Measurements from ENCODE around the gene PRKCD.

Gene PRKCD

DNA sequence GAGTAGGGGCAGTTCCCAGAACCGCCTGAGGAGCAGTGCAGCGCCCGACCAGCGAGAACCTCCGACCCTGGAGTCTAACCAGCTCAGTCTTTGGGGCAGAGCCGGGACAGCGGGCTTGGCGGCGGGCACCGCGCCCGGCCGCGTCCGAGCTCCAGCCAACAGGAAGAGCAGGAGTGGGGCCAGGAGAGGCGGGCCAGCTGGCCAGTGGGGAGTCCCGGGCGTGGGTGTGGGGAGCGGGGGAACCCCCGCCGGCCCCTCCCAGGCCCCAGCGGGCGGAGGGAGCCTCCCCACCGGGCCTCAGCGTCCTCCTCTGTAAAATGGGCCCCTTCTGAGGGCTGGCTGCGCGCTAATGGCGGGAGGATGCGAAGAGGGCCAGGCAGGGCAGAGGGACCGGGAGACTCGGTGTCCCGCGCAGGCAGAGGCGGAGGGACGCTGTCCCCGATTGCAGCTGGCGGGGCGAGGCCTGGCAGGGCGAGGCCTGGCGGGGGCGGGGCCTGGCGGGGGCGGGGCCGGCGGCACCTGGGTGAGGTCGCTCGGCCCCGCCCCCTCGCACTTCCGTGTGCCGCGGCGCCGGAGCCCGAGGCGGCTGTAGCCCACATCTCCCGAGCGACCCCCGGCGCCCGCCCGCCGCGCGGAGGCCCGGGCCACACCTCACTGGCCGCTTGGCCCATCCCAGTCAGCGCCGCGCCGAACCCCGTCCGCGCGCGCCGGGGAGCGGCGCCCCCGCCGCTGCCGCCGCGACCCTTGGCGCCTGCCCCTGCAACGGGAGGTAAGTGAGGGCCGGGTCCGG is at the start of gene PRKCD:
Gene PRKCD (plus strand): TSS at position 550 of the 790 bp plus-strand sequence. CDS start 17,214 bp downstream, outside the sequence.
- peak; percentile 79 for DNase-seq
- ATAC-seq, result peak; percentile 72

DNA sequence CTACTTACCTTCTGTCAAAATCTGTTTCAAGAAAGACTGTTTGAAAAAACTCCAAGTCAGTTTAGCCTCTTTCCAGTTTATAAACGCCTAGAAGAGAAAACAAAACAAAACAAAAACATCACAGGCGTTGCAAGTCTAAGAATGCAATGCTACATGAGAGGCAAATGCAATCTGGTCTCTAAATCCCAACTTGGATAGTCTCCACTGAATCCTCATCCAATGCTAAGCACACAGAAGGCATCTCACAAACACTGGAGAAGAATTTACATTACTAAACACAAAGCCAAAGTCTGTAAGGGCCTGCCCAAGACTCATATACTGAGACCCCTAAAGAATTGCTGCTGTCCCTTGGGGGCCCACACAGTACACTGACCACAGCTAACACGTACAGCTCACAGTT is 49.2 kb upstream of the PRKCD start:
- no peak for DNase-seq
- no peak for ATAC-seq

DNA sequence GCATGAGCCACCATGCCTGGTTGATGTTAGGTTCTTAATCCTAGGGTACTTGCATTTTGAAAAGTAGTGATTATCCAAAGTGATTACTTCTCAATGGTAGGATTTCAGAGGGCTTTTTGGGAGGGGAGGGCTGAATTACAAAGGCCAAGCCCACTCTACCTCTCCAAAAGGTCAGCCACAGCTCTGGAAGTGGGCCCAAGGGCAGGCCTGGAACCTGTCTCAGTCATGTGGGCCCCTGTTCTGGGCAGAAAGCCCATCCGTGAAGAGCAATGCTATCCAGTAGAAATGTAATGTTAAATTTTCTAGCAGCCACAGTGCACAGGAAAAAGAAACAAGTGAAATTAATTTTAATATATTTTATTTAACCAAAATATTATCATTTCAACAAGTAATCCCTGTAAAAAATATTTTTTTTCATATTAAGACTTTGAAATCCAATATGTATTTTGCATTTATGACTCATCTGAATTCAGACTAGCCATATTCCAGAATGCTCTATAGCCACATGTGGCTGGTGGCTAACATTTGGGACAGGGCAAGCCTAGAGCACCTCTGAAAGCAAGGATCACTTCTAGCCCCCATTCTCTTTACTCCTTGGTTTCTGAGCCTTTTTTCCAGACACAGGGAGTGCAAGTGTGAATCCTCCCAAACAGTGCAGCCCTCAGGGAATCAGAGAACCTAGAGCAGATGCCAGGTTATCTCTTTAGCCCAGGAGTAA is 47.6 kb upstream of the PRKCD start:
- ATAC-seq, result no peak
- no peak for DNase-seq

DNA sequence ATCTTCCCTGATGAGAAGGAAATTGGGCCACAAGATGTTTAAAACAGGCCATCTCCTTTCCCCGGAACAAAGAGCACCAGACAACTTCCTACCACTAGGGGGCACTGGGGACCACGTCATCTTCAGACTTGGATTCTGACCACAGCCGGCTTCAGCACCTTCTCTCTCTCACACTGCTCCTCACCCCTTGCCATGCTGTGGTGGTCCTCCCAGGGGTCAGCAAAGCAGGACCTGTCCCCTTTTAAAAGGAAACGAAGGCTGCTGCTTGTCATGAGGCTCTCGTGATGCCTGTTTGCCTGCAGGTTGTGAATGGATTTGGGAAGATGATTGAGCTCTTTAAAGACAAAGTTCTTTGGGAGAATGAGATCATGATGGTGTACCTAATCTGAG is 47.0 kb upstream of the PRKCD start:
- DNase-seq (peak; percentile 84), ATAC-seq (peak; percentile 62)

DNA sequence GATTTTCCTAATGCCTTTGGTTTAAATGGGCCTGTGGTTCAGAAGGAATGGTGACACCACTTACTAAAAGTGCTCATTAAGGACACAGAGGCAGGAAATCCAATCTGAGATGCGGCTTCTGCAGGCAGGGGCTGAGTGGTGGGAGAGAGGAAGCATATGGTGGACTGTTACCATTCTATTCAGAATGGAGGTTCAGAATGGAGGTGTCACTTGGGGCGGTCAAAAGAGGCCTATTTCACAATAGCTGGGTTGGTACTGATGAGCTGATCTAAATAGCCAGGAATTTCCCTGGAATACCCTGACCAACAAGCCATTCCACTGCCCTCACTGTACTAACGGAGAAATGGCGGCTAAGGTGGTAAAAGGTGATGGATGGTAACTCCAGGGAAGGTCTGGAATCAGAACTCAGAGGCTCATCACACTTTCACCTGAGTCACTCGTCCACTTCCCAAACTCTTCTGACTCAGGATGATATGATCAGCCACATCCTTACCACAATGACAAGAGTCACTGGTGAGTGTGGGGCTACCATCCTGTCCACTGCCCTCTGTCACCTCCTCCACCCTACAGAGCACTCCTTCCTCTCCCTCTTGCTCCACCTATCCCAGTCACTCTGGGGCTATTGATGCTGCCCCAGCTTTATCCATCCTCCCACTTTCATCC is 46.5 kb upstream of the PRKCD start:
- peak; percentile 86 for ATAC-seq

DNA sequence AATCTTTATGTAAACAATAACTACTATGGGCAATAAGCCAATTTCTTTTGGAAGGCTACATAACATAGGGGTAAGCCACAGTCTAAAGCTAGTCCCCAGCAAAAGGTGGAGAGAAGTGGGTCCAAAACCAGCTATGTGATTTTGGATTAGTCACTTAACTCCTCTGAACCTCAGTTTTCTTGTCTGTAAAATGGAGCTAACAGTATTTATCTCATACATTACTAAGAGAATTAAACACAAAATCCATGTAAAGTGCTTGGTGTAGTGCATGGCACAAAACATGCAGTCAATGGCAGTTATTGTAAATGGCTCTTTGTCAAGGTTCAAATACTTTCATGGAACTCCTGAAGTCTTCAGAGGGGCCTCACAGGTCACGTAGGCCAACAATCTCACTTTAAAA is 44.1 kb upstream of the PRKCD start:
- ATAC-seq, result no peak
- DNase-seq, result no peak

More for the DNA sequence above, 46.5 kb upstream of the PRKCD start:
- DNase-seq, result no peak

DNA sequence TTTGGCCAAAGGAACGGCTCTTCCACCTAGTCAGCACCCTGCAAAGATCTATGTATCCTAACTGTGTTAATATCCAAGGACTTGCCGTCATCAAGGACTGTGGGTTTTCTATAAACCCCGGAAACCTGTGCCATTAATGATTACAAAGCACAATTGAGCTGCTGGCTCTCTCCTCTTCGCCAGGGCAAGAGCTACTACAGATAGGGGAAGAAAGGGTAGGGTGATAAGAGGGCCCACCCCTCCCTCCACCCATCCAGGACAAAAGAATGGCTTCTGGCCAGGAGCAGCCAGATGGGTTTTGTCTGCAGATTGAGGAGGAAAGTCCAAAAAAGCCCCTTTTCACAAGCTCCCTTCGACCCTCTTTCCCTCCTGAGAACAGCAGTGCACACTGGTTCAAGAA is 40.7 kb upstream of the PRKCD start:
- ATAC-seq (no peak), DNase-seq (no peak)

DNA sequence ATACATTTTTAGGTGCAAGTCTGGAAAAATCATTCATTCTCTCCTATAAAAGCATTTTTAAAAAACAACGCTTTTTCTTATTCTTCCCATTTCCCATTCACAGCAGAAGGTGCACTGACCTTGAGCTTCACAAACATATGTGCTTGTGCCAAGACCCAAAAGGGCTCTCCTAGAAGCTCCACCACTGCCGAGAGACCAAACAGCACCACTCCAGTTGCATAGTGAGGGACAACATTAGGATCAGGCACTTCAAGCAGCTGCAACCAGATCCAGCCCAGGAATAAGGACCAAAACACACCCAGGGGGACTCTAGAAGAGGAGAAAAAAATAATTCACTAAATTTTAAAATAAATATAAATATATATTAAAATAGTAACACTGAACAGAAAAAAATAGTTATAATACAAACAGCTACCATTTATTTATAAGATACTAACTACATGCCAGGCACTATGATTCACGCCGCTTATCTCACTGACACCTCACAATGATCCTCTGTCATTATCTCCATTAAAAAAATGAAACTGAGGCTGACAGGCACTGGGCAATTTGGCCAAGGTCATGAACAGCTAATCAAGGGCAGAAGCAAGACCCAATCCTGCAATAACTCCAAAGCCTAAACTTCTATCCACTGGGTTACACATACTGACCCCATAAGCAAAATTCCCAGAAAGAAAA is 38.6 kb upstream of the PRKCD start:
- no peak for DNase-seq
- ATAC-seq, result no peak

DNA sequence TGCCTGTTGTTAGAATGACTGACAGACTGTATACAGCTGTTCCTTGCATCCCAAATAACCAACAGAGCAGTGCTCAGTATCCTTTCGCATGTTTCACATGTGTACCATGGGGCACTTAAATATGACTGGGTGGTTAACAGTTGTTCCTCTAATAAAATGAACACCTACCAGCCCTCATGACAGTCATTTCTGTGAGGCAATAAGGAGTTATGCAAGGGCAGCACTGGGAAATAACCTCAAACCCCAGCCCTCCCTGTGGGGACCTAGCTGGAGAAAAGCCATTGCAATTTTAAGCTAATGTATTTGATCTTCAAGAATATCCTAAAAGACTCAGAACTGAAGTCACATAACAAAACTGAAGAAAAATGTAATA is 38.1 kb upstream of the PRKCD start:
- DNase-seq, result no peak
- ATAC-seq, result no peak

DNA sequence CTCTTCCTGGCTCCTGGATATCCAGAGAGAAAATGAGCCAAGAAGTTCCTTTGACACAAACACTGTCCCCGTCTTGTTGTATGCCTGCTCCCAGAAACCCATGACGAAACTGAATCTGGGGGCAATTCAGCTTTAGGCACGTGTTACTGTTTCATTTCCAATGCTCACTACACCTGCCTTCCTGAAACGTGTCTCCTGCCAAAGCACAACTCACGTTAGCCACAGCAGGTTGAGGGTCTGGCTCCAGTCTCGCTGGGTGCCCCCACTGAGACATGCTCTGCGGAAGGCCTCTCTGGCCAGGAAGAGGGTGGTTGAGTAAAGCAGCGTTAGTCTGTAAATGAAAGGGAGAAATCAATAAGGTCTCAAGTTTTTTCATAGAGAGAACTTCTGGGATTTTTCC is 37.5 kb upstream of the PRKCD start:
- no peak for DNase-seq
- no peak for ATAC-seq

DNA sequence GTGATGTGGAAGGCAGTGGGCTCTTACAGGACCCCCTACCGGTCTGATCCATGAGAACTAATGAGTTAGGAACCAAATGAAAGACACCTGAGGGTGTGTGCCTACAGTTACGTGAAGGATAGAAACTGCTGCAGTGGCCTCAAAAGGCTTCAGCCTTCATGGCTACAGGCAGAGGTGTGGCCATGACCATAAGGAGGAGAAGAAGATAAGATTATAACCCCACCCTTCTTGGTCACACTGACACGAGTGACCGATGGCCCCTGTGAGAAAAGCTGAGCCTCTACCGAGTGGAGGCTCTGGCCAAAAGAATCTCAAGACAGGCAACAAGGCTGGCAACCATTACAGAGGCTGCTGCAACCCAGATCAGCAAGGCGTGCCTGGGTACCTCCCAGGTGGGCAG is 37.1 kb upstream of the PRKCD start:
- ATAC-seq, result no peak
- DNase-seq, result no peak

DNA sequence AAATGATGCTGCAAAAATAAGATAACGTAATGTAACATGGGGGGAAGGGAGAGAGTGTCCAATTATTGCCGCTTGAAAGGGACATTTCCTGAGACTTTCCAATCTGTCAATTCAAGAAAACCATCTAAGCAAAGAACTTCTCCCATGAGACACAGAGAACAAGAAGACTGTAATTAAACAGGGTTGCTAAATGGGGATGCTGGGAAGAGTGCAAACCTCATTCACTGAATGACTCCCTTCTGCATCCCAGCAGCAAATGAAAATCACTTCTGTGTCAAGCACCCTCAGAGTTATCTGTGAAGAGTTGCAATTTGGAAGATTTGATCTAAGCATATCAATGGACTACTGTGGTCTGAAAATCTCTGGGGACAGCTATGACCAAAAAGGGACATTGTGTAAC is 34.4 kb upstream of the PRKCD start:
- ATAC-seq (no peak), DNase-seq (no peak)

DNA sequence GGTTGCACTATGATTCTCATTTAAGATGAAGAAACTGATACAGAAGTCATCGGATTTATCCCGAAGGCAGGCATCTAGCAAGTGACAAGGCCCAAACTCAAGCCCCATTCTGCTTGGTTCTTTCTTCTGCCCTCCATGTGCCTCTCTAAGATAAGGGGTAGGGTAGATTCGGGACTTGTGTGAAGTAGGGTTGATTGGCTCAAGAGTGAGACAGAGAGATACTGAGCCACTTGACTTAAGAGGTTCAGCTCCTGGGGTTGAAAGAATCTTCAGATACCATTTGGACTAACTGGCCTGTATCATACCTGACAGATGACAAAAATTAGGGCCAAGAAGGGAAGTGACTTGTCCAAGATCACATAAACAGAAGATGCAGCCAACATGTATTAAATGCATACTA is 31.7 kb upstream of the PRKCD start:
- ATAC-seq (no peak), DNase-seq (no peak)

DNA sequence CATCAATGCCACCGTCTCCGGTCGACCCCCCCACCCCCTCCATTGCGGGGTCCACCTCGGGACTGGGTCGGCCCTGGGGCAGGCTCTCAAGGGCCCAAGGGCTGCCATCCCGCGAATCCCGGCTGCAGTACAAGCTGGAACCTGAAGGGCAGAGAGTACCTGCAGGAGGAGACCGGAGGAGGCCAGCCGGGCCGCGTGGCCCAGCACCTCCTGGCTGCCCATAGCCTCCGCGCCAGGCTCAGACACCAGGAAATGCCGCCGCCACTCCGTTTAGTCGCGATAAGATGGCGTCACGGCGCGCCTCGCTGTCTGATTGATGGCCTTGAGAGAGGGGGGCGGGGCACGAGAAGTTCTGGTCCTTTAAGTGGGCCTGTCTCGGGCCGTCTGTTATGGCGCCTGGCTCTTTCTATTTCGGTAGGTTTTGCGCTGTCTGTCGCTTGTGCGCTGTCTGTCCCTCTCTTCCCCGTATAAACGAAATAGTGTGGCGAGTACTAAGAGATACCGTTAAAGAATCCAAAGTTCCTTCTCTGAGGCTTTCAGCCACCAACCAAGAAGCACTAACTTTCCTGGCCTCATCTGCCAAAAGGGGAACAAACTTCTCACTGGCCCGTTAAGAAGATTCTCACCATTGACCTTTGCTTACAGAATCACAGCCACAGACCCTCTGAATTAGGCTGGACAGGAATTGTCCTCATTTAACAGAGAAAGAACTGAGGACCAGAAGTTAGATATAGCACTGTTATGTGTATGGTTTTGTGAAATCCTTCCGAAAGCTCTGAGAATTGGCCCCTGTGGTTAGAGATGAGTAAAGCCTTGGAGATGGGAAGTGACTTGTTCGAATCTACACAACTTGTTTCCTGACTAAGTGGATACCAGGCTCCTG is 30.6 kb upstream of the PRKCD start, which contains the start of gene RFT1:
Gene RFT1 (minus strand): TSS at position 257 of the 883 bp plus-strand sequence. CDS start 35 bp downstream, at position 222.
- ATAC-seq, result peak; percentile 94
- DNase-seq, result peak; percentile 99

DNA sequence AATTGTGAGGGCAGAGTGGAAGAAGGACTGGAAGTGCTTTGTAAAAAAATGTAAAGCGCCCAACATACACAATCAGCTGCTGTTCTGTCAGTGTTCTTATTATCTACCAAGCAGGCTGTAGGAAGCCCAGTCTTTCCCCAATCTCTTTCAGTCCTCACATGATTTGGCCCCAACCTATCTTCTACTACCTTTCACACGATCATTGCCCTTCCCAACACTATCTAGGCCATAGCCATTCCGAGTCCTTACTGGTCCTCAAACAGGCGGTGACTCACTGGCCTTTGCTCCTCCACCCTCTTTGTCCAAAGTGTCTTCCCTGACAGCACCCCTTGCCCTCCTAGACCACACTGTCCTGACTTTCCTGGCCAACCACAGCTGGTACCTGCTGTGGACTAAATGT is 29.9 kb upstream of the PRKCD start:
- no peak for DNase-seq
- no peak for ATAC-seq

DNA sequence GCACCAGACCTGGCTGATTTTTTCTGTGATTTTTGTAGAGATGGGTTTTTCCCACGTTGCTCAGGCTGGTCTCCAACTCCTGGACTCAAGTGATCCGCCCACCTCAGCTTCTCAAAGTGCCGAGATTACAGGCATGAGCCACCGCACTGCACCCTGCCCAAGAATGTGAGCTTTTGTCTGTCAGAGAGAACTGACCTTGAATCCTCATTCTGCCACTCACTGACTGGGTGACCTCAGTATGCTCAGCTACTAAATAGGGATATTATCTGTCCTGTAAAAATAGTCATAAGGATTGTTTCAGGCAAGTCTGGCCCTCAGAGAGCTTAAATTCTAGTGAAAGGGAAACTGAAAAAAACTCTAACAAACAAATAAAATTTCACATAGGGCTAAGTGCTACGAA is 28.7 kb upstream of the PRKCD start:
- DNase-seq (no peak), ATAC-seq (no peak)

DNA sequence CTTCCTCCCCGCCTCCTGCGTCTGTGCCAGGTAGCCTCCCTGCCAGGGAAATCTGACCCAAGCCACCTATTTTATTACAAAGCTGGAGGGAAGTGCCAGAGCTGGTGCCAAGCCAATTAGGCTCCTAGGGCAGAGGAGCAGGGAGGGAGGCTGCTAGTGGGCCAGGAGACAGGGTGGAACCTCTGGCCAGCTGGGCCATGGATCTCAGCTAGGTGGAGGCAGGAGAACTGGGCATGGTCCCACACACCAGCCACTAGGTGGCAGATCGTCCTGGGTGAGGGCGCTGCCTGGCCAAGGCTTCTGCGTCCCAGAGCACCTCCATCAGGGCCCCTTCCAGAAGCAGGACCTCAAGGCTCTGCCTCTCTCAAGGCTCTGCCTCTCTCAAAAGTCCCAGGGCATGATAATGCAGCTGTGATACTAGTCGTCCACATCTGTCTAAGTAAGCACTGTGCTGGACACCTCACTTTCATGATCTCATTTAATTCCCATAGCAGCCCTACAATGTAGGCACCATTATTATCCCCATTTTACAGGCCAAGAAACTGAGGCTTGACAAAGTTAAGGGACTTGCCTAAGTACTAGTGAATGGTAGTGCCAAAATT is 26.3 kb upstream of the PRKCD start:
- DNase-seq, result peak; percentile 74
- ATAC-seq, result peak; percentile 68

DNA sequence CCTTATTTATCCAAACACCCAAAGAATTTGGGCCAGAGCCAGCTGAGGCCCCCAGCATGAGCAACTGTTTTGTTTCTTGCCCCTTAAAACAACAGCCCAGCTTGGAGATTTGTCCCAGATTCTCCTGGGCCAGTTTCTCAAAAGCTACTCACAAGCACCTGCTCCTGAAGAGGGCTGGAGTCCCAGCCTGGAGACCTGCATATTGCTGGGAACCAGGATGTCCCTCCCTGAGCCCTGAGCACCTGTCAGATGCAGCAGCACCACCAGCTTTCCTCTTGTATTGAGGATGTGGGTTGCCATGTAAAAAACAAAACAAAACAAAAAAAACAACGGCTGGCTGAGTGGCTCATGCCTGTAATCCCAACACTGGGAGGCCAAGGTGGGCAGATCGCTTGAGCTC is 23.8 kb upstream of the PRKCD start:
- DNase-seq (no peak), ATAC-seq (no peak)

DNA sequence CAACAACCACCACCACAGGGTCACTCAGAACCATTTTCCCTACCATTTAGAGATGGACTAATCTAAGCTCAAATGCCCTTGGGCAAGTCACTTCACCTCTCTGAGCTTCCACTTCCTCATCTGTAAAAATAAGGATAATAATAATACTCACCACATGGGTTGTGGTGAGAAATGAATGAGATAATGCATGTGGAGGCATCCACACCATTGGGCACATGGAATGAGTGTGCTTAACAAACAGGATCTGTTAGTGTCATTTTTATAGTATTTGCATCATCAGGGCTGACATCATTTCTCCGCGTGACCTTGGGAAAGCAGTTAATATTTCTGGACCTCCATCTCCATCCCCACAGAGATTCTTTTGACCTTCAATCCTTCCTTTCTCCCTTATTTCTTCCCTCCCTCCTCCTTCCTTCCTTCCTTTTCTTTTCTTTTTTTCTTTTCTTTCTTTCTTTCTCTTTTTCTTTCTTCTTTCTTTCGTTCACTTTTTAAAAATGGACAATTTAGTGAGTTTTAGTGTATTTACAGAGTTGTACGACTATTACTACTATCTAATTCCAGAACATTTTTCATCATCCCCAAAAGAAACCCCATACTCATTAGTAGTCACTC is 23.1 kb upstream of the PRKCD start:
- DNase-seq, result no peak
- ATAC-seq, result no peak
